DOHH2 (cell line): ENCODE results near the gene DACH1.

Experiments
- EZH2phosphoT487 ChIP-seq: fragments of 200-600 bp; sonication (generic); IDR thresholded peaks from 2 replicates; pipeline ENCODE4 v1.6.1; 2017; ENCODE audit warnings: borderline replicate concordance, mild to moderate bottlenecking, antibody characterized with exemption, low read length, moderate library complexity, mixed read lengths
- TF ChIP-seq, protein P1 (sequence below): fragments of 200-600 bp; sonication (generic); IDR thresholded peaks from one replicate; pipeline ENCODE4 v1.5.1; 2014; ENCODE audit warnings: antibody characterized with exemption, mild to moderate bottlenecking, low read depth, low read length; ENCODE audit not compliant: poor library complexity, severe bottlenecking

GRCh38 chr13:71768881-71769280 lies 98.1 kb downstream of the DACH1 start:
- TF ChIP-seq, protein P1, sequence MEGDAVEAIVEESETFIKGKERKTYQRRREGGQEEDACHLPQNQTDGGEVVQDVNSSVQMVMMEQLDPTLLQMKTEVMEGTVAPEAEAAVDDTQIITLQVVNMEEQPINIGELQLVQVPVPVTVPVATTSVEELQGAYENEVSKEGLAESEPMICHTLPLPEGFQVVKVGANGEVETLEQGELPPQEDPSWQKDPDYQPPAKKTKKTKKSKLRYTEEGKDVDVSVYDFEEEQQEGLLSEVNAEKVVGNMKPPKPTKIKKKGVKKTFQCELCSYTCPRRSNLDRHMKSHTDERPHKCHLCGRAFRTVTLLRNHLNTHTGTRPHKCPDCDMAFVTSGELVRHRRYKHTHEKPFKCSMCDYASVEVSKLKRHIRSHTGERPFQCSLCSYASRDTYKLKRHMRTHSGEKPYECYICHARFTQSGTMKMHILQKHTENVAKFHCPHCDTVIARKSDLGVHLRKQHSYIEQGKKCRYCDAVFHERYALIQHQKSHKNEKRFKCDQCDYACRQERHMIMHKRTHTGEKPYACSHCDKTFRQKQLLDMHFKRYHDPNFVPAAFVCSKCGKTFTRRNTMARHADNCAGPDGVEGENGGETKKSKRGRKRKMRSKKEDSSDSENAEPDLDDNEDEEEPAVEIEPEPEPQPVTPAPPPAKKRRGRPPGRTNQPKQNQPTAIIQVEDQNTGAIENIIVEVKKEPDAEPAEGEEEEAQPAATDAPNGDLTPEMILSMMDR: no peak
- no peak for TF ChIP-seq EZH2phosphoT487
